B cell (primary cell): ENCODE data around the gene CDIPT. TPM values are rescaled to one million over a fixed set of nuclear protein-coding genes. Genes with fewer than 3 reads are reported as not detected.
A peak's percentile ranks its signal among the peaks of the same experiment; 100 is the strongest.

Experiments
- ATAC-seq: fragments of 200-7000 bp; cut with Tn5 transposase; one replicate; pipeline ENCODE4 v1.10.0; 2021; ENCODE audit warnings: low read depth, mild to moderate bottlenecking, moderate number of reproducible peaks, moderate library complexity
- CTCF ChIA-PET: fragments of 350-600 bp; sonication (Branson Sonifier 250); formaldehyde crosslinking; loops from one replicate; lab custom pipeline; 2021; ENCODE audit warnings: antibody characterized with exemption, inconsistent platforms; lab: Charles Lee
- POLR2A ChIA-PET: fragments of 350-600 bp; sonication (Branson Sonifier 250); formaldehyde crosslinking; loops from one replicate; lab custom pipeline; 2021; ENCODE audit warnings: antibody characterized with exemption; lab: Charles Lee
- DNase-seq: peaks from one replicate; pipeline ENCODE4 v3.0.0; 2013
- H2AFZ ChIP-seq: 2 replicates; pipeline ENCODE4 v1.6.1; 2012; ENCODE audit warnings: mild to moderate bottlenecking, low read depth, low read length; ENCODE audit not compliant: insufficient read depth, poor library complexity, severe bottlenecking
- H3K27ac ChIP-seq, 2 donors: 1 replicate in 1 of 2; 2 replicates in 1 of 2; pipeline ENCODE4 v1.5.1; 2012 to 2013; ENCODE audit warnings: low read length in 2 of 2, mild to moderate bottlenecking in 2 of 2, moderate library complexity in 1 of 2
- H3K27me3 ChIP-seq, 4 experiments: fragments of 200-600 bp in 1 of 4; sonication (generic) in 1 of 4; replicated peaks in 1 of 4; 1 replicate in 2 of 4; 2 replicates in 2 of 4; pipeline versions ENCODE4 v1.6.1 to v1.7.0; 2013 to 2016; ENCODE audit warnings: low read length in 3 of 4, mild to moderate bottlenecking in 2 of 4, mixed read lengths in 1 of 4, moderate library complexity in 1 of 4; ENCODE audit not compliant: insufficient read depth in 4 of 4, control insufficient read depth in 3 of 4; ENCODE audit errors: control extremely low read depth in 1 of 4
- H3K36me3 ChIP-seq, 2 experiments: replicated peaks in 1 of 2; 1 replicate in 1 of 2; 2 replicates in 1 of 2; pipeline versions ENCODE4 v1.6.1 to v1.7.1; 2013; ENCODE audit warnings: low read length in 1 of 2; ENCODE audit not compliant: insufficient read depth in 2 of 2, control insufficient read depth in 1 of 2; ENCODE audit errors: control extremely low read depth in 1 of 2, extremely low read depth in 1 of 2
- H3K4me1 ChIP-seq, 2 donors: fragments of 200-600 bp in 1 of 2; sonication (generic) in 1 of 2; 1 replicate in 1 of 2; 2 replicates in 1 of 2; pipeline versions ENCODE4 v1.5.1 to v1.6.1; 2013 to 2017; ENCODE audit warnings: low read length in 2 of 2; ENCODE audit not compliant: control insufficient read depth in 2 of 2, insufficient read depth in 2 of 2
- H3K4me2 ChIP-seq: replicated peaks from 2 replicates; pipeline ENCODE3; 2012; ENCODE audit warnings: mild to moderate bottlenecking, low read depth, low read length; ENCODE audit not compliant: poor library complexity, severe bottlenecking
- H3K4me3 ChIP-seq, 5 experiments: fragments of 200-600 bp in 1 of 5; sonication (generic) in 1 of 5; 1 replicate in 3 of 5; 2 replicates in 2 of 5; pipeline versions ENCODE4 v1.5.1 to v1.7.0; 2011 to 2016; ENCODE audit warnings: low read length in 4 of 5, mild to moderate bottlenecking in 4 of 5, low read depth in 2 of 5, control low read depth in 1 of 5, moderate library complexity in 1 of 5; ENCODE audit not compliant: insufficient read depth in 1 of 5; ENCODE audit errors: control extremely low read depth in 1 of 5, extremely low read depth in 1 of 5
- H3K79me2 ChIP-seq: fragments of 200-600 bp; sonication (generic); one replicate; pipeline ENCODE4 v1.6.0; 2016; ENCODE audit warnings: low read length; ENCODE audit not compliant: control insufficient read depth, insufficient read depth
- H3K9ac ChIP-seq: fragments of 200-600 bp; sonication (generic); 2 replicates; pipeline ENCODE4 v1.6.1; 2017; ENCODE audit warnings: mild to moderate bottlenecking, low read length, moderate library complexity
- H3K9me3 ChIP-seq, 3 donors: one replicate each; pipeline versions ENCODE4 v1.6.1 to v1.7.1; 2013; ENCODE audit warnings: low read length in 2 of 3; ENCODE audit not compliant: control insufficient read depth in 2 of 3, insufficient read depth in 1 of 3; ENCODE audit errors: control extremely low read depth in 1 of 3
- H4K20me1 ChIP-seq: 2 replicates; pipeline ENCODE4 v1.6.0; 2012; ENCODE audit warnings: mild to moderate bottlenecking, low read length; ENCODE audit not compliant: insufficient read depth, control insufficient read depth, poor library complexity, severe bottlenecking
- H3K27ac Mint-ChIP-seq: one replicate; pipeline ENCODE4 v1.8.0; 2021; ENCODE audit warnings: mixed read lengths
- H3K27me3 Mint-ChIP-seq: one replicate; pipeline ENCODE4 v1.8.0; 2021; ENCODE audit warnings: mixed read lengths
- H3K4me1 Mint-ChIP-seq: one replicate; pipeline ENCODE4 v1.8.0; 2021; ENCODE audit warnings: mixed read lengths
- H3K4me3 Mint-ChIP-seq: one replicate; pipeline ENCODE4 v1.8.0; 2021; ENCODE audit warnings: mixed read lengths
- H3K9me3 Mint-ChIP-seq: one replicate; pipeline ENCODE4 v1.8.0; 2022; ENCODE audit warnings: mixed read lengths; ENCODE audit not compliant: insufficient read depth
- EZH2 ChIP-seq: IDR thresholded peaks from 2 replicates; pipeline ENCODE4 v1.6.1; 2012; ENCODE audit warnings: borderline replicate concordance, low read depth, mild to moderate bottlenecking, moderate library complexity, low read length; ENCODE audit not compliant: insufficient read depth, poor library complexity, severe bottlenecking
- WGBS: methylation state at CpG from one replicate; pipeline ENCODE4 v1.1.5; 2013; ENCODE audit warnings: missing lambda C conversion rate; ENCODE audit not compliant: insufficient coverage; 5-methylcytosine and 5-hydroxymethylcytosine counted together
- intact Hi-C: fragments of 100-400 bp; cut with micrococcal nuclease; formaldehyde crosslinking; loops from one replicate; pipeline ENCODE4 v1.10.0; 2022
- polyA plus RNA-seq: library from polyadenylated mRNA; depleted of rRNA; stranded (reverse); fragments of >200 nt; gene quantifications from 2 replicates; pipeline ENCODE4 v1.2.3, GENCODE V29; 2012
- total RNA-seq, 2 donors: library from RNA; stranded (reverse); fragments of 120-200 nt in 1 of 2; gene quantifications; 1 replicate in 1 of 2; 2 replicates in 1 of 2; pipeline versions ENCODE4 v1.2.3 to v1.2.4, GENCODE V29; 2013 to 2022
- TF ChIP-seq, protein P1 (sequence below): fragments of 200-600 bp; IDR thresholded peaks from one replicate; pipeline ENCODE4 v1.8.0; 2022; ENCODE audit warnings: antibody characterized with exemption, mild to moderate bottlenecking

CDIPT gene
- total and polyA plus RNA-seq, 2 donors (not counting 1 experiment from before 2014, with no cell fraction given) = 51.2 to 63.3 TPM

- Histone ChIP-seq H3K27ac (peak overlapping the region; percentile 96 to 97), H3K9me3 (peaks cover 0 to 4% (median 0%) of the 10 kb centered on the region in 3 donors), H3K4me3 (no peak overlapping the region), H3K4me1 (peaks cover 14 to 19% of the 10 kb centered on the region in 2 donors), H2AFZ (peak overlapping the region; percentile 78), H3K79me2 (peaks cover 16% of the 10 kb centered on the region), H3K9ac (no peak overlapping the region), H3K27me3 (no peaks in the 10 kb centered on the region), H3K4me2 (peak overlapping the region; percentile 89), H3K36me3 (peaks cover 4 to 19% of the 10 kb centered on the region in 2 experiments), H4K20me1 (peaks cover 6% of the 10 kb centered on the region)
- ChIA-PET CTCF (interaction anchor here (0.8 to 1.4 kb wide), 3 partner anchors 15 to 63 kb away, joined by 4 to 6 read pairs (median 4); partner anchors contain the start of genes KCTD13 and PAGR1), POLR2A (interaction anchor here (0.5 to 1.3 kb wide), 7 partner anchors 18 to 1000 kb away, joined by 3 to 7 read pairs (median 3); partner anchors contain the start of genes SH2B1, TAOK2 and TMEM219)
- 97% methylated on average over 5 of the region's 16 CpGs for WGBS
- Mint-ChIP-seq H3K9me3 (no peaks in the 10 kb centered on the region), H3K27ac (peak overlapping the region; percentile 99), H3K4me3 (peak overlapping the region; percentile 96), H3K27me3 (no peaks in the 10 kb centered on the region), H3K4me1 (peaks cover 21% of the 10 kb centered on the region)
- no peak for ATAC-seq
- DNase-seq = no peak
- intact Hi-C loops = loop anchor here (1.0 to 10.0 kb wide), 13 partner anchors 15 to 531 kb away; partner anchors contain the start of genes ASPHD1, C16orf54, INO80E and KCTD13
- no peak for TF ChIP-seq EZH2
- TF ChIP-seq, protein P1, sequence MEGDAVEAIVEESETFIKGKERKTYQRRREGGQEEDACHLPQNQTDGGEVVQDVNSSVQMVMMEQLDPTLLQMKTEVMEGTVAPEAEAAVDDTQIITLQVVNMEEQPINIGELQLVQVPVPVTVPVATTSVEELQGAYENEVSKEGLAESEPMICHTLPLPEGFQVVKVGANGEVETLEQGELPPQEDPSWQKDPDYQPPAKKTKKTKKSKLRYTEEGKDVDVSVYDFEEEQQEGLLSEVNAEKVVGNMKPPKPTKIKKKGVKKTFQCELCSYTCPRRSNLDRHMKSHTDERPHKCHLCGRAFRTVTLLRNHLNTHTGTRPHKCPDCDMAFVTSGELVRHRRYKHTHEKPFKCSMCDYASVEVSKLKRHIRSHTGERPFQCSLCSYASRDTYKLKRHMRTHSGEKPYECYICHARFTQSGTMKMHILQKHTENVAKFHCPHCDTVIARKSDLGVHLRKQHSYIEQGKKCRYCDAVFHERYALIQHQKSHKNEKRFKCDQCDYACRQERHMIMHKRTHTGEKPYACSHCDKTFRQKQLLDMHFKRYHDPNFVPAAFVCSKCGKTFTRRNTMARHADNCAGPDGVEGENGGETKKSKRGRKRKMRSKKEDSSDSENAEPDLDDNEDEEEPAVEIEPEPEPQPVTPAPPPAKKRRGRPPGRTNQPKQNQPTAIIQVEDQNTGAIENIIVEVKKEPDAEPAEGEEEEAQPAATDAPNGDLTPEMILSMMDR = no peak
Measured at GRCh38 chr16:29863669-29863984, 601 bp upstream of the CDIPT start.

DNA sequence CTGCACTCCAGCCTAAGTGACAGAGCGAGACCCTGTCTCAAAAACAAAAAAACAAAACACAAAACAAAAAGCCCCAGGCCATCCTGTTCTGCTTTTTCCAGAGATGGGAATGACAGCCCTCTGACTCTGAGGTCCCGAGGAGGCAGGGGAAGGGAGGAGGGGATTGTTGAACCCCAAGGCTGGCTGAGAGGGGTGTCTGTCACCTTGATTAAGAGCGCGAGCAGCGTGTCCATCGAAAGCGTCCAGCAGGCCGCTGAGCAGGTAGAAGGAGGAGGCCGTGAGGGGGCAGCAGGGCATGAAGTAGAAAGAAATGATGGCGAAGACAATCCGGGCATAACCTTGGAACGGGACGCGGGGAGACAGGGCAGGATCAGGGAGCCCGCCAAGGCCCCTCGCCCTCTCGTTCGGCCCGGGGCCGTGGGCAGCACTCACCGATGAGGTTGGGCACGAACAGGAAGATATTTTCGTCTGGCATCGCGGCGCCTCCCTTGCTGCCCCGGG is 593 bp downstream of the CDIPT start:
- H3K36me3 ChIP-seq = peaks cover 4 to 25% of the 10 kb centered on the region in 2 experiments

More for the DNA sequence above, 593 bp downstream of the CDIPT start:
- Histone ChIP-seq H3K4me1 (peaks cover 14 to 19% of the 10 kb centered on the region in 2 donors), H2AFZ (peak overlapping the region; percentile 78), H3K79me2 (peaks cover 16% of the 10 kb centered on the region), H4K20me1 (peaks cover 8% of the 10 kb centered on the region), H3K9me3 (peaks cover 0 to 4% (median 0%) of the 10 kb centered on the region in 3 donors), H3K4me3 (peak overlapping the region; percentile 67 to 92 (median 81)), H3K4me2 (peak overlapping the region; percentile 89), H3K27ac (peak overlapping the region in 1 of 2 donors; percentile 96), H3K27me3 (no peaks in the 10 kb centered on the region), H3K9ac (peak overlapping the region; percentile 86)
- ATAC-seq (no peak), DNase-seq (no peak)
- Mint-ChIP-seq H3K27me3 (no peaks in the 10 kb centered on the region), H3K27ac (peak overlapping the region; percentile 99), H3K9me3 (no peaks in the 10 kb centered on the region), H3K4me3 (peak overlapping the region; percentile 96), H3K4me1 (peaks cover 21% of the 10 kb centered on the region)
- no peak for TF ChIP-seq EZH2
- TF ChIP-seq, protein P1 = no peak
- POLR2A ChIA-PET = interaction anchor here (1.3 kb wide), 1 partner anchor 99 kb away, joined by 3 read pairs; the partner anchor contains the start of gene TMEM219
- intact Hi-C loops = loop anchor here (5.0 to 10.0 kb wide), 2 partner anchors 115 to 532 kb away; partner anchors contain the start of genes C16orf54 and ZNF48
- CTCF ChIA-PET = interaction anchor here (0.7 to 1.6 kb wide), 2 partner anchors 14 to 143 kb away, joined by 4 to 6 read pairs; no protein-coding TSS in a partner anchor
- WGBS = under 1% methylated on average over 26 of the region's 27 CpGs
